ENCODE data around the gene IGF2.
"Not testable (repeated sequence)": the region's sequence is repeated elsewhere in the genome, so short reads cannot be mapped to it uniquely, and the experiment has no call there.

Gene IGF2

DNA sequence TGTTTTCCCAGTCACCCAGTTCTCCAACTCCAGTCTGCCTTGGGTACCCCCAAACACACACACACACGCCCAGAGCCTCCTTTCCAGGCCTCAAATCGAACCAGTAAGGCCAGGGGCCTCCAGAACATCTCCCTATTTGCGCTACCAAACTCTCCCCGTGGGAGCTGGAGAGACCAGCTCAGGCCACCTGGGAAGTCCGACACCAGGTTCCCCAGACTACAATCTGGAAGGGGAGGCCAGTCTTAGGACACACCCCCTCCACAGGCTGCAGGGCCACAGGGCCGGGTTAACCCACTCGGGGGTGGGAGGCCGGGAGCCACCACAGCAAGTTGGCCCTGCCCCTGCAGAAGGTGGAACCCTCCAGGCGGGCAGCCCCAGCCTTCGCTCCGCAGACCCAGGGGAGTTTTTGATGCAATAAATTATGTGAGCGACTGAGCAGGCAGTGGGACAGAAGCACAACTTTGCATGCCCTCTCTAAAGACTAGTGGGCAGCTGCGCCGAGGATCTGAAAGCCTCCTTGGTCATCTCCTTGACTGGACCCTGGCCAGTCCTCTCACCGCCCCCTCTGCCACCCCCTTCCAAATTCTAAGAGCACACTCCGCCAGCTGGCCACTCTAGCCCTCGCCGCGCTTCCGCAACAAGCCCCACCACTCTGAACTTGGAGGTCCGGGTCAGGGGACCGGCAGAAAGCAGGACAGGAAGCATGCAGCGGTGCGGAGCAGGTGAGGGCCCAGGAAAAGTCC, 2.8 kb downstream of the IGF2 start:
- no peak for DNase-seq

DNA sequence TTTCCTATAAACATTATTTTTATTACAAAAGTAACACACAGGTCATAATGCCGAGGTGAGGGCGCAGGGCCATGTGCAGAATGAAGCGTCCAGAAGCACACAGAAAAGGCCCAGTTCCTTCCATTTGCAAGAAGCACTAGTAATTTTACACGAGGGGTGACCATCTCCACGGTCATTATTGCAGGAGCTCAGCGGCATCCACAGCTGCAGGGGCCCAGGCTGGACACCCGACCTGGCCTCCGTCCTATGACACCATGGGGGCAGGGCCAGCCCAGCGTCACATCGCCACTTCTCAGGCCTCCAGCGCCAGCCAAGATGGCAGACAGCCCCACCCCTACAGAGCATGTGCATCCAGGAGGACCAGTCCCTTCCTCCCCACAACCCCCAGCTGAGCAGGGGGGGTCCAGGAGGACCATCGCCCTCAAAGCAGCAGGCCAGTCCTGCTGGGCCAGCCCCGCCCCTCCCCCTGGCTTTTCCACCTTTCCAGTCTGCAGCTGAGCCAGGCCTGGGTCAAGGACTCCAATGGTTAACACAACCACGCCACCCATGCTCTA, 3.5 kb downstream of the IGF2 start:
- DNase-seq, result no peak

- no peak for DNase-seq
Observed at GRCh38 chr11:2135018-2135569, 4.1 kb downstream of the IGF2 start.

DNA sequence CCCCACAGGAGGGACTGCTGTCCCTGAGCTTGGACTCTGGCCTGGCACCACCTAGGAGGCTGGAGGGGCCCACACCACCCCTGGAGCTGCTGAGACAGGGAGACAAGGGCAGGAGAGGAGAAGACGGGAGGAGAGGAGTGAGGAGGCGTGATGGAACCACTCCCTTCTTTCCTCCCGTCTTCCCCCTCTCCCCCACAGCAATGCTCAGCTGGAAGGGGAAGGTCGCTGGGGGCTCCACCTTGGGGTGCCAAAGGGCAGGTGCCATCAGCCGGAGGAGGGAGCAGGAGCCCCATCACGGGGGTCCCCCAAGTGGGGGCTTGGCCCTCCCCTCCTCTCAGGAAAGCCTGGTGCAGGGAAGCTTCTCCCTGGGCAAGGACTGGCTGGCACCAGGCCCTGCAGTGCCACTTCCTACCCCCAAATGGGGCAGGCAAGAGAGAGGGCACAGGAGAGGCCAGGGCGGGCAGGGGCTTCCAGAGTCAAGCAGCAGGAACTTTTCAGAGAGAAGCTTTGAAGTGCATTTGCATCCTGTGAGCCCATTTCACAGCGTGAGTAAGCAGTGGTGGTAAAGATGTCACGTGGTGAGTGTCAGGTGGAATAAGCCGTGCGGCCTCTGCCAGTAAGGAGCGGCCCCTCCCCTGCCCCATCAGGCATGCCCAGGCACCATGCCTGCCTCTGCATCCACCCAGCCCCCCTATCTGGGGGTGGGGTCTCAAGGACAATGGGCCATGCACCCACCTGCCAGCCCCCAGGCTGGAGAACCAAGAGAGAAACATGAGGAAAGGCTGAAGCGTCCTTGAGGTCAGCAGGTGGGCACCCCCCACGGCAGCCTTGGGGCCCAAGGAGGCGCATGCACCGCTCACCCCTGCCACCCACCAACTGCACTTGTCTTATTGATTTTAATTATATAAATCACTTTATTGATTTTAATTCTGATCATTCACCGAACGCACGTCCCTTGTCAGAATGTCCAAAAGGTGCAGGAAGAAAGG, 4.9 kb downstream of the IGF2 start:
- DNase-seq, result no peak

DNA sequence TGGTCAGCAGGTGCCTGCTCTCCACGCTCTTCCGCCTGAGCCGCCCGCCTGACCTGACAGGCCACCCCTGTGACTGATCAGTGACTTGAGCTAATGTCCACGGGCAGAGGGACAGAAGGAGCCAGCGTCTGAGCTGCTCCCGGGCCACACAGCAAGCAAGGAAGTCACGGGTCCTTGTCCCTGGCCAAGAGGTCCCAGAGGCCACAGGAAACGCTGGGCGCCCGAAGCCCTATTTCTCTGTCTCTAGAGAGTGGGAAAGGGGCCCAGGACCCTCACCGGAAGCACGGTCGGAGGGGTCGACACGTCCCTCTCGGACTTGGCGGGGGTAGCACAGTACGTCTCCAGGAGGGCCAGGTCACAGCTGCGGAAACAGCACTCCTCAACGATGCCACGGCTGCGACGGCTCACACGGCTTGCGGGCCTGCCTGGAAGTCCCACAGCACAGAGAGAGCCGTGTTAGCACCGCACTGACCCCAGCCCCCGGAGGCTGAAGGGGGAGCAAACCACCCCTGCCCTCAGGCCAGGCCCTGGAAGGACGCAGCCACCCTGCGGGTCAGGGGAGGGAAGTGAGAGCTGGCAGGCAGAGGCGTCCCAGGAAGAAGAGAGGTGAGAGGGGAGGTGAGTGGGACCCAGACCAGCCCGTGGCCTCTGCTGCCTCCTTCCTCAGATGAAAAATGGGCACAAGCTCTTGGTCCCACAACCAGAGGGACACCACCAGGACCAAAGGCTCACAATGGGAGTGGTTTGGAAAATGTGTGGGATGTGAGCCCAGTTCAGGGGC, 5.8 kb downstream of the IGF2 start:
- DNase-seq, result no peak

DNA sequence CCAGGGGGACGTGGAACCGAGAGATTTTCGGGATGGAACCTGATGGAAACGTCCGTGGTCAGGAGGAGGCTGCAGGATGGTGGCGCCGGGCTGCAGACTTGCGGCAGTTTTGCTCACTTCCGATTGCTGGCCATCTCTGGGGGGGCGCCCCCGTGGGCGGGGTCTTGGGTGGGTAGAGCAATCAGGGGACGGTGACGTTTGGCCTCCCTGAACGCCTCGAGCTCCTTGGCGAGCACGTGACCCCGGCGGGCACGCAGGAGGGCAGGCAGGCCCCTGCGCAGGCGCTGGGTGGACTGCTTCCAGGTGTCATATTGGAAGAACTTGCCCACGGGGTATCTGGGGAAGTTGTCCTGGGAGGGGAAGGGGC, 6.3 kb downstream of the IGF2 start:
- DNase-seq, result no peak

GRCh38 chr11:2132246-2132645, 6.9 kb downstream of the IGF2 start:
- DNase-seq, result no peak

GRCh38 chr11:2131371-2132236, 7.6 kb downstream of the IGF2 start:
- DNase-seq, result no peak

DNA sequence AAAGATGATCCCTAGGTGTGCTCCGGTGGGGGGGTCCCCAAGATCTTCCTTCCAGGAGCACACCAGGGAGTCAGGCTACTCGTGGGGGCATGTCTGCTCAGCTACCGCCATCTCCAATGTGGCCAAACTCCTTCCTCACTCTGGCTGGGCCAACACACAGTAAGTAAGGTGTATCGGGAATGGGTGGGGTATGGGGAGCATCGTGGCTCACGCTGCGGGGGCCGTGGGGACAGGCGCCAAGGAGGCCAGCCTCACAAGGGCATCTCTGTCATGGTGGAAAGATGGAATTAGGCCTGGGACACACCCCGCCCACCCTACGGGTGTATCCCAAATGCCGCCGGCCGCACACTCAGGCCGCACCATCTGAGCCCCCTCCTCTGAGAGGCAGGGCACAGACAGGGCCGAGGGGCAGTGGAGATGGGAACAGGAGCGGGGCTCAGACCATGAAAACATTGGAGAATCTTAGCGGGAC, 8.3 kb downstream of the IGF2 start:
- no peak for DNase-seq

- DNase-seq, result no peak
Observed at GRCh38 chr11:2129699-2130366, 9.4 kb downstream of the IGF2 start.

- DNase-seq, result no peak
Observed at GRCh38 chr11:2129308-2129698, 9.9 kb downstream of the IGF2 start.

DNA sequence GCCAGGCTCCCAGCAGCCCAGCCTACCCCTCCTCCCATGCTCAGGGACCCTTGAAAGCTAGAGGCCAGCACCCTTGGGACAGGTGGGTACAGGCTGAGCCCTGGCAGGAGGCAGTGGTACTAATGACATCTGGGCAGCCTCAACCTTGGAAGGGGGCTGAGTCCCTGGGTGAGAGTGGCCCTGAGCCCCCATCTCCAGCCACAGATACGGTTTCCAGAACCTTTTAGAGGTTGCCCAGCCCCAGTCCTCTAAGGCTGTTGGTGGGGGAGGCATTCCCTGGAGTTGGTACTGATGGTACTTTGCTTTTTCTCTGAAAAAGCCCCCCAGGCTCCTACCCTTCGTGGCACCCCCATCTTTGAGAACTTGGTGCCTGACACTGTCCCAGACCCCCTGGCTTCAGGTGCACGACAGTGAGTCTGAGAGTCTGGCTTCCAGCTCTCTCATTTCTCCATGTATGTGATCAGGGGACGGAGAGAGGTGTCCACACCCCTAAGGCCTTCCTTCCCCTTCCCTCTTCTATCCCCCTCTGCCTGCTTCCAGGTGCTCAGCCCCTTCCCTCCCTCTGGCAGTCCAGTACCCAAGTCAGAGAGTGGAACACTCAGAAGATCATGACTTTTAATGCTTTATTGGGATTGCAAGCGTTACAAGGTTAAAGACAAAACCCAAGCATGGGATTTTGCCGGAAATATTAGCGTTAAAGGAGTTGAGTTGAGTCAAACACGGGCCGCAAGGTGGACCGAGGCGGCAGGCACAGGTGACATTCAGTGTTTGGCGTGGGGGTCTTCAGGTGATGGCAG, 10.5 kb downstream of the IGF2 start:
- no peak for DNase-seq

- DNase-seq, result no peak
Observed at GRCh38 chr11:2128130-2128510, 11.1 kb downstream of the IGF2 start.

- no peak for DNase-seq
Observed at GRCh38 chr11:2127482-2128129, 11.6 kb downstream of the IGF2 start.

GRCh38 chr11:2126520-2127085, 12.6 kb downstream of the IGF2 start:
- no peak for DNase-seq

DNA sequence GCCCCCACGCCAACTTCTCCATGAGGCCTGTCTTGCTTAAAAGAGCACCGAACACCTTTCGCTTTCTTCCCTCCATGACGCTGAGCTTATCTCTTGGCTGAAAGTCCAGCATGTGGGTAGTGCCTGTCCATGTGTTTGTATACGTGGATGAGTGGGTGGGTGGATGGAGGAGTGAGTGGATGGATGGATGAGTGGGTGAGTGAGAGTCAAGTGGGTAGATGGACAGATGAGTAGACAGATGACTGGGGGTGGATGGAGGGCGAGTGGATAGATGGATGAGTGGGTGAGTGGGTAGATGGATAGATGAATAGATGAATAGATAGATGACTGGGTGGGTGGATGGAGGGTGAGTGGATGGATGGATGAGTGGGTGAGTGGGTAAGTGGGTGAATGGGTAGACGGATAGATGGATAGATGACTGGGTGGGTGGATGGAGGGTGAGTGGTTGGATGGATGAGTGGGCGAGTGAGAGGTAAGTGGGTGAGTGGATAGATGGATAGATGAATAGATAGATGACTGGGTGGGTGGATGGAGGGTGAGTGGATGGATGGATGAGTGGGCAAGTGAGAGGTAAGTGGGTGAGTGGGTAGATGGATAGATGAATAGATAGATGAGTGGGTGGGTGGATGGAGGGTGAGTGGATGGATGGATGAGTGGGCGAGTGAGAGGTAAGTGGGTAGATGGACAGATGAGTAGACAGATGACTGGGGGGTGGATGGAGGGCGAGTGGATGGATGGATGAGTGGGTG, 14.3 kb downstream of the IGF2 start:
- DNase-seq, result not testable (repeated sequence)

GRCh38 chr11:2123628-2123960, 15.6 kb downstream of the IGF2 start:
- no peak for DNase-seq

GRCh38 chr11:2122907-2123627, 16.1 kb downstream of the IGF2 start:
- no peak for DNase-seq
